NCI-H146 (cell line): ENCODE results near the gene SPATS2L.

Experiments
- DNase-seq: peaks from one replicate; lab custom pipeline; 2025; lab: John Stamatoyannopoulos, UW

SPATS2L gene

GRCh38 chr2:200306196-200306930 is at the start of gene SPATS2L:
TSS of gene SPATS2L (plus strand) at chr2:200306693. CDS start at chr2:200389245, 82,552 bp downstream.
- peak; percentile 53 for DNase-seq

- DNase-seq, result no peak
Measured at GRCh38 chr2:200257570-200257969, 48.9 kb upstream of the SPATS2L start.

- DNase-seq, result peak; percentile 2
Measured at GRCh38 chr2:200258081-200258480, 48.4 kb upstream of the SPATS2L start.

GRCh38 chr2:200258881-200259576 is 47.5 kb upstream of the SPATS2L start:
- no peak for DNase-seq

- DNase-seq, result no peak
Measured at GRCh38 chr2:200259577-200259957, 46.9 kb upstream of the SPATS2L start.

GRCh38 chr2:200262047-200262446 is 44.4 kb upstream of the SPATS2L start:
- no peak for DNase-seq

GRCh38 chr2:200263279-200263678 is 43.2 kb upstream of the SPATS2L start:
- DNase-seq, result no peak

- no peak for DNase-seq
Measured at GRCh38 chr2:200264631-200265030, 41.9 kb upstream of the SPATS2L start.

GRCh38 chr2:200266406-200266805 is 40.1 kb upstream of the SPATS2L start:
- DNase-seq, result no peak

GRCh38 chr2:200267350-200267749 is 39.1 kb upstream of the SPATS2L start:
- no peak for DNase-seq

- no peak for DNase-seq
Measured at GRCh38 chr2:200270732-200271131, 35.8 kb upstream of the SPATS2L start.

- no peak for DNase-seq
Measured at GRCh38 chr2:200272320-200272719, 34.2 kb upstream of the SPATS2L start.

GRCh38 chr2:200274116-200275075 is 32.1 kb upstream of the SPATS2L start:
- DNase-seq, result peak; percentile 45

- no peak for DNase-seq
Measured at GRCh38 chr2:200275295-200276013, 31.0 kb upstream of the SPATS2L start.

- no peak for DNase-seq
Measured at GRCh38 chr2:200276472-200276871, 30.0 kb upstream of the SPATS2L start.

GRCh38 chr2:200278694-200279316 is 27.7 kb upstream of the SPATS2L start:
- no peak for DNase-seq

- DNase-seq, result no peak
Measured at GRCh38 chr2:200279857-200280256, 26.6 kb upstream of the SPATS2L start.

GRCh38 chr2:200286578-200286977 is 19.9 kb upstream of the SPATS2L start:
- DNase-seq, result no peak

GRCh38 chr2:200288670-200289429 is 17.6 kb upstream of the SPATS2L start:
- no peak for DNase-seq

GRCh38 chr2:200296118-200296517 is 10.4 kb upstream of the SPATS2L start:
- peak; percentile 12 for DNase-seq
